Neural crest cell (in vitro differentiated cells): ENCODE results near the gene IGF2BP2. TPM values are rescaled to one million over a fixed set of nuclear protein-coding genes. Genes with fewer than 3 reads are reported as not detected.
A peak's percentile ranks its signal among the peaks of the same experiment; 100 is the strongest.

Experiments used
- DNase-seq: peaks from one replicate; pipeline ENCODE4 v3.0.0; 2021; ENCODE audit warnings: low read depth, mixed read lengths, low spot score
- H3K27ac Mint-ChIP-seq: one replicate; pipeline ENCODE4 v1.8.0; 2021; ENCODE audit warnings: mild to moderate bottlenecking, mixed read lengths; ENCODE audit not compliant: unreplicated experiment
- H3K27me3 Mint-ChIP-seq: 2 replicates; pipeline ENCODE4 v1.8.0; 2021; ENCODE audit warnings: low read depth, mild to moderate bottlenecking, mixed read lengths
- H3K36me3 Mint-ChIP-seq: 2 replicates; pipeline ENCODE4 v1.8.0; 2021; ENCODE audit warnings: low read depth, mild to moderate bottlenecking, mixed read lengths
- H3K4me1 Mint-ChIP-seq: 2 replicates; pipeline ENCODE4 v1.8.0; 2021; ENCODE audit warnings: mixed read lengths
- H3K4me3 Mint-ChIP-seq: one replicate; pipeline ENCODE4 v1.8.0; 2021; ENCODE audit warnings: mild to moderate bottlenecking, mixed read lengths
- H3K9me3 Mint-ChIP-seq: 2 replicates; pipeline ENCODE4 v1.8.0; 2021; ENCODE audit warnings: mixed read lengths
- CTCF ChIP-seq: fragments of 200-600 bp; sonication (generic); conservative IDR thresholded peaks from 2 replicates; pipeline ENCODE4 v1.5.0; 2021; ENCODE audit warnings: antibody characterized with exemption, mild to moderate bottlenecking
- total RNA-seq: library from RNA; stranded (reverse); gene quantifications from 2 replicates; pipeline ENCODE4 v1.2.1, GENCODE V29; 2021

The IGF2BP2 gene
- total RNA-seq, 1 donor from 2014 or later, result 141 TPM

GRCh38 chr3:185659942-185660921 lies 164.6 kb downstream of the IGF2BP2 start:
- Mint-ChIP-seq H3K4me3 (no peak overlapping the region), H3K4me1 (peaks cover 8% of the 10 kb centered on the region), H3K27ac (no peak overlapping the region), H3K36me3 (peaks cover 31% of the 10 kb centered on the region), H3K9me3 (no peaks in the 10 kb centered on the region), H3K27me3 (no peaks in the 10 kb centered on the region)
- peak; percentile 99 for TF ChIP-seq CTCF
- peak; percentile 88 for DNase-seq

GRCh38 chr3:185658943-185659342 lies 165.9 kb downstream of the IGF2BP2 start:
- Mint-ChIP-seq H3K4me3 (no peak overlapping the region), H3K9me3 (no peaks in the 10 kb centered on the region), H3K4me1 (peaks cover 8% of the 10 kb centered on the region), H3K27ac (peak overlapping the region; percentile 68), H3K36me3 (peaks cover 22% of the 10 kb centered on the region), H3K27me3 (no peaks in the 10 kb centered on the region)
- no peak for DNase-seq
- TF ChIP-seq CTCF, result no peak

GRCh38 chr3:185658504-185658912 lies 166.3 kb downstream of the IGF2BP2 start:
- Mint-ChIP-seq H3K4me1 (peaks cover 8% of the 10 kb centered on the region), H3K9me3 (no peaks in the 10 kb centered on the region), H3K4me3 (no peak overlapping the region), H3K36me3 (peaks cover 20% of the 10 kb centered on the region), H3K27ac (no peak overlapping the region), H3K27me3 (no peaks in the 10 kb centered on the region)
- DNase-seq, result no peak
- TF ChIP-seq CTCF, result no peak

GRCh38 chr3:185657691-185658503 lies 166.9 kb downstream of the IGF2BP2 start:
- H3K9me3 Mint-ChIP-seq, result no peaks in the 10 kb centered on the region
- peak overlapping the region; percentile 62 for H3K27ac Mint-ChIP-seq
- DNase-seq, result no peak
- peaks cover 8% of the 10 kb centered on the region for H3K4me1 Mint-ChIP-seq
- peaks cover 15% of the 10 kb centered on the region for H3K36me3 Mint-ChIP-seq
- no peak for TF ChIP-seq CTCF
- no peaks in the 10 kb centered on the region for H3K27me3 Mint-ChIP-seq
- no peak overlapping the region for H3K4me3 Mint-ChIP-seq

- DNase-seq, result no peak
- H3K9me3 Mint-ChIP-seq, result no peaks in the 10 kb centered on the region
- no peak overlapping the region for H3K27ac Mint-ChIP-seq
- no peak for TF ChIP-seq CTCF
- peaks cover 8% of the 10 kb centered on the region for H3K4me1 Mint-ChIP-seq
- H3K36me3 Mint-ChIP-seq, result peaks cover 18% of the 10 kb centered on the region
- H3K27me3 Mint-ChIP-seq, result no peaks in the 10 kb centered on the region
- H3K4me3 Mint-ChIP-seq, result no peak overlapping the region
Observed at GRCh38 chr3:185657211-185657610, 167.6 kb downstream of the IGF2BP2 start.
